ENCODE data around the gene LRCOL1. TPM values are rescaled to one million over a fixed set of nuclear protein-coding genes. Genes with fewer than 3 reads are reported as not detected.

Gene LRCOL1
- total and polyA plus RNA-seq, 4 donors = 0.47 to 0.72 (median 0.59) TPM; not detected in 1

GRCh38 chr12:132556216-132556615 lies 54.2 kb downstream of the LRCOL1 start:
- no peak for DNase-seq (ENCODE audit: low read depth in 4 of 6, low spot score in 6 of 6)
- 96% methylated on average over 12 of the region's 16 CpGs for WGBS (ENCODE audit: insufficient coverage)

GRCh38 chr12:132555686-132556085 lies 54.7 kb downstream of the LRCOL1 start:
- no peak for DNase-seq (ENCODE audit: low read depth in 4 of 6, low spot score in 6 of 6)
- H3K27me3 ChIP-seq (ENCODE audit: control insufficient read depth, insufficient read depth, low read length) = no peaks in the 10 kb centered on the region
- WGBS (ENCODE audit: insufficient coverage) = 89% methylated on average over 12 of the region's 13 CpGs
- peaks cover 28% of the 10 kb centered on the region for H3K4me1 ChIP-seq (ENCODE audit: control insufficient read depth, insufficient read depth, low read length)
- H3K27ac ChIP-seq (ENCODE audit: low read depth, low read length) = no peak overlapping the region
- H3K4me3 ChIP-seq (ENCODE audit: low read depth, low read length) = no peak overlapping the region
- peaks cover 62% of the 10 kb centered on the region for H3K36me3 ChIP-seq (ENCODE audit: control insufficient read depth, insufficient read depth, low read length)
- no peaks in the 10 kb centered on the region for H3K9me3 ChIP-seq (ENCODE audit: control insufficient read depth, insufficient read depth, low read length)

More at GRCh38 chr12:132556216-132556615, 54.2 kb downstream of the LRCOL1 start:
- Histone ChIP-seq H3K36me3 (ENCODE audit: control insufficient read depth, insufficient read depth, low read length) (peaks cover 57% of the 10 kb centered on the region), H3K4me3 (ENCODE audit: low read depth, low read length) (no peak overlapping the region), H3K9me3 (ENCODE audit: control insufficient read depth, insufficient read depth, low read length) (no peaks in the 10 kb centered on the region), H3K27ac (ENCODE audit: low read depth, low read length) (no peak overlapping the region), H3K27me3 (ENCODE audit: control insufficient read depth, insufficient read depth, low read length) (no peaks in the 10 kb centered on the region), H3K4me1 (ENCODE audit: control insufficient read depth, insufficient read depth, low read length) (peaks cover 28% of the 10 kb centered on the region)

GRCh38 chr12:132554845-132555630 lies 55.3 kb downstream of the LRCOL1 start:
- H3K27ac ChIP-seq (ENCODE audit: low read depth, low read length) = no peak overlapping the region
- DNase-seq (ENCODE audit: low read depth in 4 of 6, low spot score in 6 of 6) = peak in 1 of 6 donors; percentile 29
- peaks cover 32% of the 10 kb centered on the region for H3K4me1 ChIP-seq (ENCODE audit: control insufficient read depth, insufficient read depth, low read length)
- H3K27me3 ChIP-seq (ENCODE audit: control insufficient read depth, insufficient read depth, low read length) = no peaks in the 10 kb centered on the region
- peaks cover 68% of the 10 kb centered on the region for H3K36me3 ChIP-seq (ENCODE audit: control insufficient read depth, insufficient read depth, low read length)
- WGBS (ENCODE audit: insufficient coverage) = 91% methylated on average over 47 of the region's 53 CpGs
- H3K4me3 ChIP-seq (ENCODE audit: low read depth, low read length) = no peak overlapping the region
- H3K9me3 ChIP-seq (ENCODE audit: control insufficient read depth, insufficient read depth, low read length) = no peaks in the 10 kb centered on the region

Small RNA genes within 50 kb of the gene (small RNA-seq; reads per million reads assigned to genes)
- not detected for gene MIR6763 (ENCODE audit: low replicate concordance)

Other genes with a start within 250 kb of the LRCOL1 start
- 10 to 100 TPM in 1 of 2 donors, 1 to 10 TPM in 1; 4.1 to 15.4 TPM for gene FBRSL1, start 120.4 kb downstream of the LRCOL1 start, total RNA-seq
- 100 to 1,000 TPM in 1 of 2 donors, 10 to 100 TPM in 1; 92.5 to 106 TPM for gene FBRSL1, start 120.4 kb downstream of the LRCOL1 start, polyA plus RNA-seq (ENCODE audit: insufficient read length in 2 of 2)
- gene P2RX2, start 8.2 kb upstream of the LRCOL1 start, total RNA-seq = under 1 TPM; 0.06 to 0.30 TPM
- gene P2RX2, start 8.2 kb upstream of the LRCOL1 start, polyA plus RNA-seq (ENCODE audit: insufficient read length in 2 of 2) = under 1 TPM; 0.38 to 0.65 TPM
- gene POLE, start 76.8 kb upstream of the LRCOL1 start, total RNA-seq = 10 to 100 TPM; 33.4 to 35.8 TPM
- 10 to 100 TPM; 43.8 to 69.9 TPM for gene POLE, start 76.8 kb upstream of the LRCOL1 start, polyA plus RNA-seq (ENCODE audit: insufficient read length in 2 of 2)
- gene PXMP2, start 77.0 kb upstream of the LRCOL1 start, total RNA-seq = 10 to 100 TPM; 27.5 to 74.7 TPM
- 10 to 100 TPM; 39.6 to 51.7 TPM for gene PXMP2, start 77.0 kb upstream of the LRCOL1 start, polyA plus RNA-seq (ENCODE audit: insufficient read length in 2 of 2)
- gene PGAM5, start 100.3 kb upstream of the LRCOL1 start, total RNA-seq = 10 to 100 TPM; 19.9 to 26.6 TPM
- 10 to 100 TPM; 30.1 to 34.8 TPM for gene PGAM5, start 100.3 kb upstream of the LRCOL1 start, polyA plus RNA-seq (ENCODE audit: insufficient read length in 2 of 2)
- 10 to 100 TPM; 32.3 to 56.4 TPM for gene ANKLE2, start 151.2 kb upstream of the LRCOL1 start, total RNA-seq
- 10 to 100 TPM; 51.7 to 52.9 TPM for gene ANKLE2, start 151.2 kb upstream of the LRCOL1 start, polyA plus RNA-seq (ENCODE audit: insufficient read length in 2 of 2)
- gene GOLGA3, start 218.3 kb upstream of the LRCOL1 start, total RNA-seq = 10 to 100 TPM; 41.9 to 50.4 TPM
- 10 to 100 TPM; 33.0 to 41.9 TPM for gene GOLGA3, start 218.3 kb upstream of the LRCOL1 start, polyA plus RNA-seq (ENCODE audit: insufficient read length in 2 of 2)